HepG2 (cell line): ENCODE data around the gene LRP10. TPM values are rescaled to one million over a fixed set of nuclear protein-coding genes. Genes with fewer than 3 reads are reported as not detected.

Source experiments
- ATAC-seq: fragments of 200-7000 bp; cut with Tn5 transposase; 3 replicates; pipeline ENCODE4 v1.9.1; 2020; ENCODE audit warnings: mild to moderate bottlenecking, moderate library complexity
- BruUV-seq: library from RNA; stranded (reverse); fragments of 400-500 nt; replicated peaks from 2 replicates; lab custom pipeline; 2021; lab: Mats Ljungman, UMichigan
- CTCF ChIA-PET: fragments of 300-600 bp; formaldehyde crosslinking; extraction: SDS; loops from one replicate; lab custom pipeline; 2021; ENCODE audit warnings: low total read pairs, inconsistent platforms, low intra/inter-chr PET ratio; lab: Yijun Ruan, JAX
- POLR2A ChIA-PET: fragments of 350-600 bp; sonication (Branson Sonifier 250); formaldehyde crosslinking; loops from one replicate; lab custom pipeline; 2020; ENCODE audit warnings: antibody characterized with exemption, inconsistent platforms; lab: Yijun Ruan, JAX
- DNase-seq: peaks from one replicate; pipeline ENCODE4 v3.0.0-alpha.2; 2015; ENCODE audit warnings: low spot score
- FAIRE-seq: peaks from 3 replicates; lab custom pipeline; 2011; peaks lifted over from hg19 to GRCh38; lab: Jason Lieb, UNC
- H2AFZ ChIP-seq: one replicate; pipeline ENCODE4 v1.6.1; 2011; ENCODE audit warnings: low read length, inconsistent platforms
- H3K27ac ChIP-seq: fragments of 300-600 bp; 3 replicates; pipeline ENCODE4 v1.8.0; 2011; ENCODE audit warnings: mixed run types, mild to moderate bottlenecking, mixed read lengths, low read length, inconsistent platforms; ENCODE audit not compliant: insufficient read depth; ENCODE audit errors: extremely low read length
- H3K27me3 ChIP-seq, 2 experiments: fragments of 200-600 bp in 1 of 2; 2 replicates in 1 of 2; 3 replicates in 1 of 2; pipeline versions ENCODE4 v1.6.0 to v1.8.0; 2011; ENCODE audit warnings: low read length in 2 of 2, mild to moderate bottlenecking in 2 of 2, moderate library complexity in 2 of 2, inconsistent platforms in 1 of 2; ENCODE audit not compliant: insufficient read depth in 2 of 2, control insufficient read depth in 1 of 2
- H3K36me3 ChIP-seq, 2 experiments: fragments of 200-600 bp in 1 of 2; replicated peaks in 1 of 2; 2 replicates in 1 of 2; 3 replicates in 1 of 2; pipeline versions ENCODE4 v1.5.1 to v1.8.0; 2011; ENCODE audit warnings: low read length in 2 of 2, inconsistent platforms in 1 of 2; ENCODE audit not compliant: insufficient read depth in 2 of 2, control insufficient read depth in 1 of 2
- H3K4me1 ChIP-seq: 2 replicates; pipeline ENCODE4 v1.5.1; 2012; ENCODE audit warnings: low read length, inconsistent platforms; ENCODE audit not compliant: insufficient read depth
- H3K4me2 ChIP-seq: 2 replicates; pipeline ENCODE4 v1.6.0; 2011; ENCODE audit warnings: low read depth, low read length, inconsistent platforms
- H3K4me3 ChIP-seq, 3 experiments: fragments of 200-600 bp in 1 of 3; sonication (generic), shearing (Covaris generic) in 1 of 3; replicated peaks in 1 of 3; 2 replicates each; pipeline ENCODE4 v1.5.1; 2011 to 2016; ENCODE audit warnings: low read length in 3 of 3, inconsistent platforms in 2 of 3, low read depth in 2 of 3, mild to moderate bottlenecking in 2 of 3, control low read depth in 1 of 3, mixed read lengths in 1 of 3; ENCODE audit not compliant: insufficient read depth in 1 of 3
- H3K79me2 ChIP-seq: one replicate; pipeline ENCODE4 v1.6.1; 2011; ENCODE audit warnings: low read length, inconsistent platforms; ENCODE audit not compliant: insufficient read depth
- H3K9ac ChIP-seq: 2 replicates; pipeline ENCODE4 v1.6.0; 2011; ENCODE audit warnings: mild to moderate bottlenecking, low read depth, low read length, inconsistent platforms; ENCODE audit not compliant: insufficient read depth
- H3K9me3 ChIP-seq: 2 replicates; pipeline ENCODE4 v1.5.1; 2012; ENCODE audit warnings: mild to moderate bottlenecking, low read length
- H4K20me1 ChIP-seq: 2 replicates; pipeline ENCODE4 v1.6.0; 2011; ENCODE audit warnings: inconsistent platforms, mild to moderate bottlenecking, low read length, moderate library complexity; ENCODE audit not compliant: insufficient read depth
- E2F1 ChIP-seq: sonication (generic); formaldehyde crosslinking; IDR thresholded peaks from 2 replicates; pipeline ENCODE4 v1.5.0; 2020; ENCODE audit warnings: missing genetic modification reagents
- ELF4 ChIP-seq: sonication (generic); formaldehyde crosslinking; IDR thresholded peaks from 2 replicates; pipeline ENCODE4 v1.5.0; 2020; ENCODE audit warnings: missing genetic modification reagents, mild to moderate bottlenecking, moderate library complexity, borderline replicate concordance
- FOXC1 ChIP-seq: sonication (generic); formaldehyde crosslinking; IDR thresholded peaks from 2 replicates; pipeline ENCODE4 v1.8.0; 2022; ENCODE audit warnings: mild to moderate bottlenecking, missing genetic modification reagents, borderline replicate concordance
- GTF3A ChIP-seq: sonication (generic); formaldehyde crosslinking; conservative IDR thresholded peaks from 2 replicates; pipeline ENCODE4 v1.4.0; 2020; ENCODE audit warnings: mild to moderate bottlenecking, missing genetic modification reagents
- HOXA9 ChIP-seq: sonication (generic); formaldehyde crosslinking; IDR thresholded peaks from 2 replicates; pipeline ENCODE4 v1.8.1; 2022; ENCODE audit warnings: missing genetic modification reagents, mild to moderate bottlenecking, moderate library complexity, borderline replicate concordance
- SIX1 ChIP-seq: sonication (generic); formaldehyde crosslinking; IDR thresholded peaks from 2 replicates; pipeline ENCODE4 v1.4.0; 2020; ENCODE audit warnings: missing genetic modification reagents, borderline replicate concordance
- ZBTB46 ChIP-seq: sonication (generic); formaldehyde crosslinking; IDR thresholded peaks from 2 replicates; pipeline ENCODE4 v1.4.0; 2020; ENCODE audit warnings: mild to moderate bottlenecking, missing genetic modification reagents, borderline replicate concordance
- ZBTB7B ChIP-seq: sonication (generic); formaldehyde crosslinking; IDR thresholded peaks from 2 replicates; pipeline ENCODE4 v1.4.0; 2020; ENCODE audit warnings: missing genetic modification reagents
- ZFP36L1 ChIP-seq: sonication (generic); formaldehyde crosslinking; IDR thresholded peaks from 2 replicates; pipeline ENCODE4 v1.8.0; 2022; ENCODE audit warnings: mild to moderate bottlenecking, missing genetic modification reagents, moderate library complexity
- ZFP90 ChIP-seq: sonication (generic); formaldehyde crosslinking; IDR thresholded peaks from 2 replicates; pipeline ENCODE4 v1.8.0; 2022; ENCODE audit warnings: missing genetic modification reagents, mild to moderate bottlenecking, inconsistent platforms, borderline replicate concordance
- ZNF160 ChIP-seq: sonication (generic); formaldehyde crosslinking; IDR thresholded peaks from 2 replicates; pipeline ENCODE4 v1.8.0; 2022; ENCODE audit warnings: mild to moderate bottlenecking, inconsistent platforms, missing genetic modification reagents
- ZNF253 ChIP-seq: sonication (generic); formaldehyde crosslinking; IDR thresholded peaks from 2 replicates; pipeline ENCODE4 v1.8.0; 2022; ENCODE audit warnings: mild to moderate bottlenecking, missing genetic modification reagents, borderline replicate concordance
- ZNF3 ChIP-seq: IDR thresholded peaks from 2 replicates; pipeline ENCODE4 v1.7.0; 2017; ENCODE audit warnings: inconsistent platforms
- ZNF362 ChIP-seq: sonication (generic); formaldehyde crosslinking; IDR thresholded peaks from 2 replicates; pipeline ENCODE4 v1.4.0; 2020; ENCODE audit warnings: missing genetic modification reagents, mild to moderate bottlenecking, borderline replicate concordance
- ZNF557 ChIP-seq: sonication (generic); formaldehyde crosslinking; IDR thresholded peaks from 2 replicates; pipeline ENCODE4 v1.4.0; 2020; ENCODE audit warnings: missing genetic modification reagents
- ZNF678 ChIP-seq: sonication (generic); formaldehyde crosslinking; IDR thresholded peaks from 2 replicates; pipeline ENCODE4 v1.4.0; 2020; ENCODE audit warnings: mild to moderate bottlenecking, missing genetic modification reagents
- ZNF749 ChIP-seq: sonication (generic); formaldehyde crosslinking; IDR thresholded peaks from 2 replicates; pipeline ENCODE4 v1.8.0; 2022; ENCODE audit warnings: mild to moderate bottlenecking, missing genetic modification reagents, moderate library complexity, borderline replicate concordance
- ZNF790 ChIP-seq: sonication (generic); formaldehyde crosslinking; IDR thresholded peaks from 2 replicates; pipeline ENCODE4 v1.8.0; 2022; ENCODE audit warnings: missing genetic modification reagents, mild to moderate bottlenecking, borderline replicate concordance
- WGBS: methylation state at CpG from one replicate; pipeline ENCODE4 v1.1.6; 2017; ENCODE audit warnings: low lambda C conversion rate; 5-methylcytosine and 5-hydroxymethylcytosine counted together
- in situ Hi-C: cut with HindIII; loops from 2 replicates; pipeline ENCODE4 v1.10.0; 2017; ENCODE audit warnings: low pct_unique_long_range_greater_than_20kb; ENCODE audit not compliant: extremely low pct_ligation_motif_present
- intact Hi-C: fragments of 100-400 bp; cut with micrococcal nuclease; formaldehyde crosslinking; loops from one replicate; pipeline ENCODE4 v1.10.0; 2022; ENCODE audit not compliant: unreplicated experiment
- polyA plus RNA-seq, 8 experiments: library from polyadenylated mRNA; depleted of rRNA in 3 of 8; stranded (reverse) in 7 of 8; unstranded in 1 of 8; fragments of >200 nt; fragmentation: Illumina TruSeq in 4 of 8; extraction: Trizol in 4 of 8; gene quantifications; 2 replicates each; pipeline versions ENCODE4 v1.2.1 to v1.2.3, GENCODE V29; 2011 to 2016; ENCODE audit warnings: low read depth in 4 of 8, missing spikeins in 1 of 8, mixed read lengths in 1 of 8; ENCODE audit not compliant: insufficient read depth in 1 of 8
- total RNA-seq, 5 experiments: library from RNA; depleted of rRNA; stranded (reverse); fragments of >200 nt; fragmentation: Illumina TruSeq; extraction: Trizol; gene quantifications; 2 replicates each; pipeline ENCODE4 v1.2.3, GENCODE V29; 2016; ENCODE audit warnings: low read depth in 1 of 5

The LRP10 gene
- total and polyA plus RNA-seq, 2 of the 13 experiments (the other 11 are each of a cell fraction or from before 2014, with no cell fraction given): 16.9 to 45.2 TPM

GRCh38 chr14:22928237-22929103, 56.9 kb downstream of the LRP10 start:
- POLR2A ChIA-PET: interaction anchor here (0.5 to 6.1 kb wide), 60 partner anchors 8 to 1186 kb away, joined by 3 to 136 read pairs (median 6); partner anchors contain the start of genes ACIN1, AJUBA, BCL2L2 and C14orf119
- peaks cover 21% of the 10 kb centered on the region for H3K79me2 ChIP-seq
- H3K4me2 ChIP-seq: peak overlapping the region; percentile 97
- no peaks in the 10 kb centered on the region for H3K9me3 ChIP-seq
- peak overlapping the region; percentile 74 to 98 (median 92) for H3K4me3 ChIP-seq
- peak; percentile 18 for FAIRE-seq
- H3K36me3 ChIP-seq: peaks cover 33 to 38% of the 10 kb centered on the region in 2 experiments
- in situ Hi-C loops (no loop called here), intact Hi-C loops (loop anchor here (1.0 to 2.0 kb wide), 5 partner anchors 25 to 79 kb away; partner anchors contain the start of gene LRP10)
- H4K20me1 ChIP-seq: no peaks in the 10 kb centered on the region
- ATAC-seq: no peak
- H3K4me1 ChIP-seq: peaks cover 27% of the 10 kb centered on the region
- 10% methylated on average over 12 of the region's 12 CpGs for WGBS
- H3K27me3 ChIP-seq: no peaks in the 10 kb centered on the region; a peak in 1 of 5 replicates
- no peak for DNase-seq
- BruUV-seq: TSS peak; percentile 78
- CTCF ChIA-PET: interaction anchor here (1.3 to 1.7 kb wide), 2 partner anchors 28 to 371 kb away, joined by 4 to 7 read pairs; no protein-coding TSS in a partner anchor
- H2AFZ ChIP-seq: no peak overlapping the region
- peak overlapping the region; percentile 94 for H3K9ac ChIP-seq
- peak overlapping the region; percentile 78 for H3K27ac ChIP-seq
- no peak for TF ChIP-seq HOXA9 (CRISPR knock-in tag)
- peak; percentile 37; the same call in 1 of the 2 replicates for TF ChIP-seq SIX1 (CRISPR knock-in tag)
- TF ChIP-seq ELF4 (CRISPR knock-in tag): no peak
- TF ChIP-seq FOXC1 (CRISPR knock-in tag): 0 out of 2 replicates have a peak, but pooled peaks have one; percentile 6
- peak; percentile 56 for TF ChIP-seq ZBTB7B (CRISPR knock-in tag)
- no peak for TF ChIP-seq E2F1 (CRISPR knock-in tag)
- peak; percentile 65; the same call in 1 of the 2 replicates for TF ChIP-seq ZNF678 (CRISPR knock-in tag)
- peak; percentile 9; the same call in 1 of the 2 replicates for TF ChIP-seq ZNF160 (CRISPR knock-in tag)
- TF ChIP-seq ZNF749 (CRISPR knock-in tag): 0 out of 2 replicates have a peak, but pooled peaks have one; percentile 21
- TF ChIP-seq ZNF557 (CRISPR knock-in tag): 0 out of 2 replicates have a peak, but pooled peaks have one; percentile 13
- TF ChIP-seq ZFP36L1 (CRISPR knock-in tag): peak; percentile 74; the same call in 1 of the 2 replicates
- TF ChIP-seq ZNF3 (CRISPR knock-in tag): peak; percentile 73; the same call in 1 of the 2 replicates
- 0 out of 2 replicates have a peak, but pooled peaks have one; percentile 6 for TF ChIP-seq ZNF362 (CRISPR knock-in tag)
- TF ChIP-seq ZBTB46: 0 out of 2 replicates have a peak, but pooled peaks have one; percentile 54
- TF ChIP-seq ZNF790 (CRISPR knock-in tag): no peak
- no peak for TF ChIP-seq ZFP90 (CRISPR knock-in tag)
- 0 out of 2 replicates have a peak, but pooled peaks have one; percentile 82 for TF ChIP-seq ZNF253
- TF ChIP-seq GTF3A (CRISPR knock-in tag): peak; percentile 31; the same call in 1 of the 2 replicates
